Neural cell (in vitro differentiated cells): ENCODE results near the gene IL17RD. TPM values are rescaled to one million over a fixed set of nuclear protein-coding genes. Genes with fewer than 3 reads are reported as not detected.

Experiments used
- H2AFZ ChIP-seq: fragments of 200-600, 300-800 bp; sonication (generic), shearing (Covaris generic); 2 replicates; pipeline ENCODE4 v1.6.0; 2014; ENCODE audit warnings: low read depth, mild to moderate bottlenecking, antibody characterized with exemption, low read length, moderate library complexity
- H3F3A ChIP-seq: fragments of 200-600 bp; shearing (Covaris generic); 2 replicates; pipeline ENCODE4 v1.6.1; 2016; ENCODE audit warnings: mild to moderate bottlenecking, moderate library complexity, mixed read lengths, antibody characterized with exemption, low read length; ENCODE audit not compliant: insufficient read depth, poor library complexity, severe bottlenecking
- H3K27ac ChIP-seq: fragments of 200-600, 300-800 bp; sonication (generic), shearing (Covaris generic); 2 replicates; pipeline ENCODE4 v1.5.1; 2014; ENCODE audit warnings: mild to moderate bottlenecking, low read length, moderate library complexity
- H3K27me3 ChIP-seq: fragments of 300-800, 200-600 bp; sonication (generic), shearing (Covaris generic); 2 replicates; pipeline ENCODE4 v1.6.0; 2014; ENCODE audit warnings: mild to moderate bottlenecking, low read depth, low read length, moderate library complexity; ENCODE audit not compliant: insufficient read depth
- H3K36me3 ChIP-seq: fragments of 300-800, 200-600 bp; sonication (generic), shearing (Covaris generic); 2 replicates; pipeline ENCODE4 v1.5.1; 2014; ENCODE audit warnings: mild to moderate bottlenecking, antibody characterized with exemption, low read length, moderate library complexity; ENCODE audit not compliant: insufficient read depth
- H3K4me2 ChIP-seq: fragments of 300-800, 200-600 bp; sonication (generic), shearing (Covaris generic); 2 replicates; pipeline ENCODE4 v1.6.0; 2014; ENCODE audit warnings: mild to moderate bottlenecking, low read length
- H3K4me3 ChIP-seq: fragments of 300-800, 200-600 bp; sonication (generic), shearing (Covaris generic); 2 replicates; pipeline ENCODE4 v1.5.1; 2014; ENCODE audit warnings: mild to moderate bottlenecking, low read length, moderate library complexity
- H3K79me2 ChIP-seq: fragments of 200-600 bp; shearing (Covaris generic); replicated peaks from 2 replicates; pipeline ENCODE4 v1.6.0; 2014; ENCODE audit warnings: mild to moderate bottlenecking, low read length, moderate library complexity; ENCODE audit not compliant: insufficient read depth
- H3K9ac ChIP-seq: fragments of 300-800, 200-600 bp; sonication (generic), shearing (Covaris generic); 2 replicates; pipeline ENCODE4 v1.6.1; 2016; ENCODE audit warnings: mild to moderate bottlenecking, low read length, mixed read lengths
- H3K9me2 ChIP-seq: fragments of 200-600 bp; shearing (Covaris generic); 2 replicates; pipeline ENCODE4 v1.6.1; 2016; ENCODE audit warnings: mild to moderate bottlenecking, low read length, mixed read lengths; ENCODE audit not compliant: insufficient read depth
- H3K9me3 ChIP-seq: fragments of 200-600, 300-800 bp; sonication (generic), shearing (Covaris generic); 2 replicates; pipeline ENCODE4 v1.6.1; 2016; ENCODE audit warnings: mild to moderate bottlenecking, mixed run types, low read length, moderate library complexity, mixed read lengths
- H4K20me1 ChIP-seq: fragments of 200-600 bp; shearing (Covaris generic); 2 replicates; pipeline ENCODE4 v1.6.1; 2016; ENCODE audit warnings: mild to moderate bottlenecking, mixed run types; ENCODE audit not compliant: insufficient read depth
- CTCF ChIP-seq: fragments of 450-650 bp; IDR thresholded peaks from 2 replicates; pipeline ENCODE4 v1.5.1; 2014; ENCODE audit warnings: antibody characterized with exemption, mild to moderate bottlenecking, moderate library complexity; ENCODE audit not compliant: poor library complexity, severe bottlenecking
- EP300 ChIP-seq: fragments of 450-650 bp; conservative IDR thresholded peaks from 2 replicates; pipeline ENCODE4 v1.6.1; 2014; ENCODE audit warnings: antibody characterized with exemption, mild to moderate bottlenecking, moderate library complexity; ENCODE audit not compliant: poor library complexity, severe bottlenecking
- EZH2 ChIP-seq: fragments of 200-600, 300-800 bp; shearing (Covaris generic), sonication (generic); IDR thresholded peaks from 2 replicates; pipeline ENCODE4 v1.6.1; 2014; ENCODE audit warnings: antibody characterized with exemption, low read length, borderline replicate concordance, mild to moderate bottlenecking; ENCODE audit not compliant: insufficient read depth, poor library complexity, severe bottlenecking
- MXI1 ChIP-seq: fragments of 450-650 bp; conservative IDR thresholded peaks from 2 replicates; pipeline ENCODE4 v1.6.1; 2014; ENCODE audit warnings: antibody characterized with exemption, mild to moderate bottlenecking; ENCODE audit not compliant: poor library complexity, severe bottlenecking
- POLR2AphosphoS5 ChIP-seq: IDR thresholded peaks from 2 replicates; pipeline ENCODE4 v1.6.1; 2012
- RAD21 ChIP-seq: fragments of 450-650 bp; conservative IDR thresholded peaks from 2 replicates; pipeline ENCODE4 v1.6.1; 2014; ENCODE audit warnings: antibody characterized with exemption, mild to moderate bottlenecking, moderate library complexity
- REST ChIP-seq: IDR thresholded peaks from 2 replicates; pipeline ENCODE4 v1.6.1; 2012; ENCODE audit warnings: borderline replicate concordance
- SMC3 ChIP-seq: fragments of 450-650 bp; conservative IDR thresholded peaks from 2 replicates; pipeline ENCODE4 v1.6.1; 2014; ENCODE audit warnings: antibody characterized with exemption, mild to moderate bottlenecking, moderate library complexity; ENCODE audit not compliant: poor library complexity
- polyA plus RNA-seq: library from polyadenylated mRNA; depleted of rRNA; stranded (reverse); fragments of >200 nt; gene quantifications from 2 replicates; pipeline ENCODE4 v1.2.3, GENCODE V29; 2014

Gene IL17RD
- polyA plus RNA-seq, 1 donor from 2014 or later: 14.8 TPM

GRCh38 chr3:57073628-57074027 lies 91.5 kb downstream of the IL17RD start:
- Histone ChIP-seq H3K9me3 (no peaks in the 10 kb centered on the region), H2AFZ (no peak overlapping the region), H3K27ac (no peak overlapping the region), H3K4me3 (no peak overlapping the region), H3K9me2 (no peaks in the 10 kb centered on the region), H3K9ac (no peak overlapping the region), H3K4me2 (no peak overlapping the region), H3K79me2 (no peaks in the 10 kb centered on the region), H3F3A (no peaks in the 10 kb centered on the region), H3K36me3 (no peaks in the 10 kb centered on the region), H3K27me3 (peaks cover 13% of the 10 kb centered on the region), H4K20me1 (no peaks in the 10 kb centered on the region)
- TF ChIP-seq REST (no peak), EP300 (no peak), SMC3 (no peak), CTCF (no peak), MXI1 (no peak), RAD21 (no peak), POLR2AphosphoS5 (no peak), EZH2 (no peak)

- no peaks in the 10 kb centered on the region for H3K9me2 ChIP-seq
- TF ChIP-seq RAD21: no peak
- no peak for TF ChIP-seq CTCF
- TF ChIP-seq EP300: no peak
- H3K79me2 ChIP-seq: no peaks in the 10 kb centered on the region
- no peaks in the 10 kb centered on the region for H3K9me3 ChIP-seq
- H3K36me3 ChIP-seq: no peaks in the 10 kb centered on the region
- no peaks in the 10 kb centered on the region for H3K27me3 ChIP-seq
- no peak overlapping the region for H3K9ac ChIP-seq
- H3K27ac ChIP-seq: no peak overlapping the region
- H2AFZ ChIP-seq: no peak overlapping the region
- H3K4me2 ChIP-seq: no peak overlapping the region
- H3K4me3 ChIP-seq: no peak overlapping the region
- no peaks in the 10 kb centered on the region for H3F3A ChIP-seq
- no peaks in the 10 kb centered on the region for H4K20me1 ChIP-seq
Observed at GRCh38 chr3:57069503-57069902, 95.7 kb downstream of the IL17RD start.
